CD4-positive, alpha-beta T cell treated with Interleukin-17A for 4 hours (primary cell): ENCODE data around the gene ADPRHL1.

Experiments used
- DNase-seq: peaks from one replicate; pipeline ENCODE4 v3.0.0-alpha.2; 2020; ENCODE audit warnings: mixed read lengths

ADPRHL1 gene

GRCh38 chr13:113452942-113453901 is at the start of gene ADPRHL1:
TSS of gene ADPRHL1 (minus strand) at chr13:113453488. CDS start at chr13:113453437, 51 bp downstream.
- DNase-seq = no peak

GRCh38 chr13:113502686-113503085 is 49.4 kb upstream of the ADPRHL1 start:
- DNase-seq = no peak

GRCh38 chr13:113500530-113501265 is 47.4 kb upstream of the ADPRHL1 start:
- no peak for DNase-seq

GRCh38 chr13:113499936-113500335 is 46.6 kb upstream of the ADPRHL1 start:
- no peak for DNase-seq

GRCh38 chr13:113498905-113499304 is 45.6 kb upstream of the ADPRHL1 start:
- DNase-seq = no peak

- DNase-seq = no peak
These were observed 43.9 kb upstream of the ADPRHL1 start for GRCh38 chr13:113497217-113497616.

- peak; percentile 20 for DNase-seq
These were observed 42.4 kb upstream of the ADPRHL1 start for GRCh38 chr13:113495494-113496210.

- DNase-seq = no peak
These were observed 40.1 kb upstream of the ADPRHL1 start for GRCh38 chr13:113493315-113493951.

GRCh38 chr13:113491982-113492381 is 38.7 kb upstream of the ADPRHL1 start:
- no peak for DNase-seq

- DNase-seq = no peak
These were observed 38.2 kb upstream of the ADPRHL1 start for GRCh38 chr13:113491418-113491883.

- peak; percentile 83 for DNase-seq
These were observed 37.5 kb upstream of the ADPRHL1 start, which contains the start of gene DCUN1D2 for GRCh38 chr13:113490496-113491417. TSS of gene DCUN1D2 (minus strand) at chr13:113490711. CDS start at chr13:113490669, 42 bp downstream.

GRCh38 chr13:113489549-113490495 is 36.5 kb upstream of the ADPRHL1 start:
- DNase-seq = peak; percentile 45

GRCh38 chr13:113489171-113489548 is 35.9 kb upstream of the ADPRHL1 start:
- no peak for DNase-seq

GRCh38 chr13:113488283-113488682 is 35.0 kb upstream of the ADPRHL1 start:
- DNase-seq = no peak

- no peak for DNase-seq
These were observed 33.4 kb upstream of the ADPRHL1 start for GRCh38 chr13:113486698-113487097.

GRCh38 chr13:113485545-113485944 is 32.3 kb upstream of the ADPRHL1 start:
- DNase-seq = no peak

GRCh38 chr13:113483504-113484293 is 30.4 kb upstream of the ADPRHL1 start:
- no peak for DNase-seq

GRCh38 chr13:113483081-113483480 is 29.8 kb upstream of the ADPRHL1 start:
- no peak for DNase-seq

- no peak for DNase-seq
These were observed 25.9 kb upstream of the ADPRHL1 start for GRCh38 chr13:113479179-113479578.
